HEK293T (cell line): ENCODE results near the gene CCDC141.
"Not testable (repeated sequence)": the region's sequence is repeated elsewhere in the genome, so short reads cannot be mapped to it uniquely, and the experiment has no call there.

Experiments used
- CTCF ChIA-PET: fragments of 350-600 bp; formaldehyde crosslinking; extraction: SDS; loops from one replicate; lab custom pipeline; 2021; ENCODE audit warnings: antibody characterized with exemption, inconsistent platforms; lab: Yijun Ruan, JAX
- POLR2A ChIA-PET: fragments of 350-600 bp; formaldehyde crosslinking; extraction: SDS; loops from one replicate; lab custom pipeline; 2020; ENCODE audit warnings: antibody characterized with exemption, inconsistent platforms; lab: Yijun Ruan, JAX
- DNase-seq: peaks from one replicate; pipeline ENCODE4 v3.0.0; 2012; ENCODE audit warnings: mixed read lengths; ENCODE audit errors: extremely low spot score
- ARNT ChIP-seq: fragments of 450-650 bp; IDR thresholded peaks from 2 replicates; pipeline ENCODE4 v1.6.1; 2017; ENCODE audit warnings: mild to moderate bottlenecking
- BHLHE40 ChIP-seq: fragments of 450-650 bp; IDR thresholded peaks from 2 replicates; pipeline ENCODE4 v1.6.1; 2016; ENCODE audit warnings: mild to moderate bottlenecking, moderate library complexity, borderline replicate concordance
- CTBP1 ChIP-seq: fragments of 450-650 bp; IDR thresholded peaks from 2 replicates; pipeline ENCODE4 v1.6.1; 2016; ENCODE audit warnings: borderline replicate concordance
- ELF4 ChIP-seq: fragments of 450-650 bp; IDR thresholded peaks from 2 replicates; pipeline ENCODE4 v1.6.1; 2017; ENCODE audit warnings: antibody characterized with exemption
- FOXA1 ChIP-seq: fragments of 450-650 bp; IDR thresholded peaks from 2 replicates; pipeline ENCODE4 v1.6.1; 2016; ENCODE audit warnings: mild to moderate bottlenecking
- FOXK2 ChIP-seq: fragments of 450-650 bp; IDR thresholded peaks from 2 replicates; pipeline ENCODE4 v1.6.1; 2016; ENCODE audit warnings: mild to moderate bottlenecking
- FOXM1 ChIP-seq: fragments of 450-650 bp; IDR thresholded peaks from 2 replicates; pipeline ENCODE4 v1.6.1; 2017; ENCODE audit warnings: mild to moderate bottlenecking, borderline replicate concordance
- HDGF ChIP-seq: fragments of 450-650 bp; IDR thresholded peaks from 2 replicates; pipeline ENCODE4 v1.6.1; 2017; ENCODE audit warnings: antibody characterized with exemption, borderline replicate concordance
- L3MBTL2 ChIP-seq: fragments of 450-650 bp; conservative IDR thresholded peaks from 2 replicates; pipeline ENCODE4 v1.6.1; 2016; ENCODE audit warnings: mild to moderate bottlenecking
- LEF1 ChIP-seq: fragments of 450-650 bp; IDR thresholded peaks from 2 replicates; pipeline ENCODE4 v1.6.1; 2017; ENCODE audit warnings: mild to moderate bottlenecking, borderline replicate concordance
- NFRKB ChIP-seq: fragments of 450-650 bp; IDR thresholded peaks from 2 replicates; pipeline ENCODE4 v1.6.1; 2016; ENCODE audit warnings: mild to moderate bottlenecking, moderate library complexity
- PKNOX1 ChIP-seq: fragments of 450-650 bp; IDR thresholded peaks from 2 replicates; pipeline ENCODE4 v1.6.1; 2016
- SP1 ChIP-seq: fragments of 450-650 bp; IDR thresholded peaks from 2 replicates; pipeline ENCODE4 v1.6.1; 2017
- SUZ12 ChIP-seq: fragments of 450-650 bp; IDR thresholded peaks from 2 replicates; pipeline ENCODE4 v1.6.1; 2016; ENCODE audit warnings: mild to moderate bottlenecking
- TARDBP ChIP-seq: fragments of 450-650 bp; IDR thresholded peaks from 2 replicates; pipeline ENCODE4 v1.6.1; 2016
- ZNF384 ChIP-seq: fragments of 450-650 bp; IDR thresholded peaks from 2 replicates; pipeline ENCODE4 v1.6.1; 2016

The CCDC141 gene

GRCh38 chr2:179017773-179018357 is 32.1 kb downstream of the CCDC141 start:
- ChIA-PET POLR2A (no interaction called here), CTCF (no interaction called here)
- TF ChIP-seq CTBP1: no peak
- TF ChIP-seq NFRKB: no peak
- TF ChIP-seq LEF1: no peak
- no peak for TF ChIP-seq ZNF384
- no peak for TF ChIP-seq L3MBTL2
- TF ChIP-seq TARDBP: no peak
- no peak for DNase-seq

- POLR2A ChIA-PET, CTCF ChIA-PET: not testable (repeated sequence)
These were observed 35.7 kb downstream of the CCDC141 start for GRCh38 chr2:179014189-179014588.

GRCh38 chr2:179005976-179006375 is 44.0 kb downstream of the CCDC141 start:
- ChIA-PET CTCF (no interaction called here), POLR2A (no interaction called here)
- TF ChIP-seq FOXA1 (no peak), LEF1 (no peak), L3MBTL2 (no peak), BHLHE40 (no peak), ARNT (no peak), NFRKB (no peak), SUZ12 (no peak), FOXK2 (no peak), ZNF384 (no peak), TARDBP (no peak), CTBP1 (no peak), PKNOX1 (no peak), FOXM1 (no peak), ELF4 (no peak), HDGF (no peak), SP1 (no peak)
- no peak for DNase-seq

More at GRCh38 chr2:179014189-179014588, 35.7 kb downstream of the CCDC141 start:
- DNase-seq: not testable (repeated sequence)

GRCh38 chr2:178999476-178999875 is 50.5 kb downstream of the CCDC141 start:
- DNase-seq: no peak
- no peak for TF ChIP-seq BHLHE40
- TF ChIP-seq L3MBTL2: no peak
- no peak for TF ChIP-seq TARDBP
- no peak for TF ChIP-seq SUZ12
- no peak for TF ChIP-seq PKNOX1
- no peak for TF ChIP-seq FOXK2
- TF ChIP-seq CTBP1: no peak
- TF ChIP-seq LEF1: no peak
- TF ChIP-seq SP1: no peak
- TF ChIP-seq HDGF: no peak
- no peak for TF ChIP-seq NFRKB
- TF ChIP-seq ELF4: no peak
- no peak for TF ChIP-seq FOXM1
- TF ChIP-seq ARNT: no peak
- no peak for TF ChIP-seq FOXA1
- no peak for TF ChIP-seq ZNF384
- CTCF ChIA-PET: no interaction called here

GRCh38 chr2:178998539-178998938 is 51.4 kb downstream of the CCDC141 start:
- ChIA-PET POLR2A (no interaction called here), CTCF (no interaction called here)
- TF ChIP-seq FOXA1 (no peak), ELF4 (no peak), BHLHE40 (no peak), LEF1 (no peak), SUZ12 (no peak), ARNT (no peak), CTBP1 (no peak), L3MBTL2 (no peak), FOXK2 (no peak), TARDBP (no peak), PKNOX1 (no peak)
- no peak for DNase-seq

More at GRCh38 chr2:178999476-178999875, 50.5 kb downstream of the CCDC141 start:
- POLR2A ChIA-PET: no interaction called here

GRCh38 chr2:178997477-178997876 is 52.5 kb downstream of the CCDC141 start:
- TF ChIP-seq PKNOX1: no peak
- TF ChIP-seq SP1: no peak
- no peak for TF ChIP-seq BHLHE40
- no peak for TF ChIP-seq FOXM1
- no peak for DNase-seq
- ChIA-PET POLR2A (no interaction called here), CTCF (no interaction called here)
